K562 (cell line): ENCODE results near the gene IMMP2L. TPM values are rescaled to one million over a fixed set of nuclear protein-coding genes. Genes with fewer than 3 reads are reported as not detected.

Experiments
- ATAC-seq: fragments of 200-7000 bp; cut with Tn5 transposase; 3 replicates; pipeline ENCODE4 v1.9.1; 2020; ENCODE audit warnings: moderate library complexity
- BruUV-seq: library from RNA; stranded (reverse); fragments of 400-500 nt; replicated peaks from 2 replicates; lab custom pipeline; 2021; lab: Mats Ljungman, UMichigan
- CTCF ChIA-PET: fragments of 300-600 bp; formaldehyde crosslinking; extraction: SDS; loops from one replicate; lab custom pipeline; 2021; ENCODE audit warnings: low intra/inter-chr PET ratio; lab: Yijun Ruan, JAX
- POLR2A ChIA-PET: fragments of 300-600, 350-650 bp; sonication (Branson Sonifier 250); formaldehyde crosslinking; extraction: SDS; loops from one replicate; lab custom pipeline; 2021; ENCODE audit warnings: antibody characterized with exemption, inconsistent platforms; lab: Yijun Ruan, JAX
- DNase-seq, 4 experiments: peaks; one replicate each; pipeline versions ENCODE4 v3.0.0 to v3.0.0-alpha.2; 2011 to 2018; ENCODE audit warnings: low spot score in 3 of 4, mixed read lengths in 3 of 4; ENCODE audit errors: extremely low read depth in 1 of 4
- FAIRE-seq: peaks from 2 replicates; lab custom pipeline; 2011; peaks lifted over from hg19 to GRCh38; lab: Jason Lieb, UNC
- H2AFZ ChIP-seq: 2 replicates; pipeline ENCODE4 v1.6.0; 2011; ENCODE audit warnings: low read depth, low read length, control low read depth, inconsistent platforms
- H3K27ac ChIP-seq: fragments of 200-600 bp; 3 replicates; pipeline ENCODE4 v1.8.0; 2011; ENCODE audit warnings: low read depth, mild to moderate bottlenecking, control low read depth, inconsistent platforms, low read length, moderate library complexity, mixed read lengths; ENCODE audit errors: extremely low read depth
- H3K27me3 ChIP-seq, 2 experiments: fragments of 300-600 bp in 1 of 2; 2 replicates in 1 of 2; 3 replicates in 1 of 2; pipeline versions ENCODE4 v1.6.0 to v1.8.0; 2011; ENCODE audit warnings: inconsistent platforms in 2 of 2, low read length in 2 of 2, mild to moderate bottlenecking in 1 of 2, mixed read lengths in 1 of 2, moderate library complexity in 1 of 2; ENCODE audit not compliant: control insufficient read depth in 2 of 2, insufficient read depth in 2 of 2
- H3K36me3 ChIP-seq: fragments of 300-600 bp; 3 replicates; pipeline ENCODE4 v1.8.0; 2011; ENCODE audit warnings: mild to moderate bottlenecking, low read length, inconsistent platforms; ENCODE audit not compliant: control insufficient read depth, insufficient read depth
- H3K4me1 ChIP-seq, 2 experiments: fragments of 200-600 bp in 1 of 2; replicated peaks in 1 of 2; 2 replicates in 1 of 2; 3 replicates in 1 of 2; pipeline versions ENCODE4 v1.5.1 to v1.8.0; 2011; ENCODE audit warnings: inconsistent platforms in 2 of 2, low read length in 2 of 2, mild to moderate bottlenecking in 1 of 2, mixed read lengths in 1 of 2, moderate library complexity in 1 of 2; ENCODE audit not compliant: control insufficient read depth in 2 of 2, insufficient read depth in 2 of 2
- H3K4me2 ChIP-seq: 2 replicates; pipeline ENCODE4 v1.6.1; 2011; ENCODE audit warnings: low read length, control low read depth, inconsistent platforms, mixed read lengths; ENCODE audit not compliant: insufficient read depth
- H3K4me3 ChIP-seq: fragments of 200-600 bp; sonication (generic), shearing (Covaris generic); 2 replicates; pipeline ENCODE4 v1.5.1; 2016; ENCODE audit warnings: control low read depth, inconsistent platforms
- H3K79me2 ChIP-seq: fragments of 200-600 bp; 3 replicates; pipeline ENCODE4 v1.8.0; 2011; ENCODE audit warnings: low read length, inconsistent platforms; ENCODE audit not compliant: control insufficient read depth, insufficient read depth
- H3K9ac ChIP-seq, 2 experiments: 2 replicates each; pipeline versions ENCODE4 v1.6.0 to v1.6.1; 2011; ENCODE audit warnings: low read depth in 2 of 2, low read length in 2 of 2, control low read depth in 1 of 2, inconsistent platforms in 1 of 2, mild to moderate bottlenecking in 1 of 2, mixed read lengths in 1 of 2; ENCODE audit not compliant: insufficient read depth in 1 of 2
- H3K9me1 ChIP-seq: one replicate; pipeline ENCODE4 v1.6.0; 2011; ENCODE audit warnings: inconsistent platforms, mild to moderate bottlenecking, low read length, moderate library complexity; ENCODE audit not compliant: control insufficient read depth, insufficient read depth
- H3K9me3 ChIP-seq: replicated peaks from 2 replicates; pipeline ENCODE4 v1.5.1; 2011; ENCODE audit warnings: low read depth, low read length, inconsistent platforms; ENCODE audit not compliant: control insufficient read depth, insufficient read depth
- H4K20me1 ChIP-seq: replicated peaks from 2 replicates; pipeline ENCODE4 v1.6.1; 2011; ENCODE audit warnings: low read length, inconsistent platforms, mixed read lengths; ENCODE audit not compliant: control insufficient read depth, insufficient read depth
- BRD9 ChIP-seq: fragments of 450-650 bp; IDR thresholded peaks from 2 replicates; pipeline ENCODE4 v1.6.1; 2018; ENCODE audit warnings: low read depth; ENCODE audit not compliant: partially characterized antibody
- DEAF1 ChIP-seq: fragments of 450-650 bp; formaldehyde crosslinking; IDR thresholded peaks from 2 replicates; pipeline ENCODE4 v1.4.0; 2020; ENCODE audit warnings: mild to moderate bottlenecking, moderate library complexity
- FIP1L1 ChIP-seq: fragments of 200-400 bp; formaldehyde crosslinking; IDR thresholded peaks from 2 replicates; pipeline ENCODE4 v1.6.1; 2018; ENCODE audit warnings: mild to moderate bottlenecking, low read depth, low read length; ENCODE audit not compliant: poor library complexity, severe bottlenecking
- L3MBTL2 ChIP-seq: fragments of 450-650 bp; IDR thresholded peaks from 2 replicates; pipeline ENCODE4 v1.6.1; 2016; ENCODE audit warnings: mild to moderate bottlenecking, moderate library complexity
- MEIS2 ChIP-seq: fragments of 450-650 bp; IDR thresholded peaks from 2 replicates; pipeline ENCODE4 v1.6.1; 2014; ENCODE audit warnings: mild to moderate bottlenecking; ENCODE audit not compliant: partially characterized antibody
- MYC ChIP-seq, 2 experiments: fragments of 250-450 bp in 1 of 2; sonication (Bioruptor Pico) in 1 of 2; IDR thresholded peaks; 2 replicates each; pipeline versions ENCODE4 v1.5.1 to v1.6.1; 2012 to 2021; ENCODE audit warnings: low read depth in 2 of 2, borderline replicate concordance in 1 of 2, improper control_type of control experiment in 1 of 2, low read length in 1 of 2, mild to moderate bottlenecking in 1 of 2, moderate library complexity in 1 of 2
- NFYB ChIP-seq: IDR thresholded peaks from 2 replicates; pipeline ENCODE4 v1.6.1; 2011; ENCODE audit warnings: mild to moderate bottlenecking, moderate library complexity; ENCODE audit not compliant: insufficient read length; ENCODE audit errors: extremely low read depth
- POLR2A ChIP-seq: fragments of 450-650 bp; conservative IDR thresholded peaks from 2 replicates; pipeline ENCODE4 v1.6.1; 2016
- RBM22 ChIP-seq: fragments of 200-400 bp; formaldehyde crosslinking; IDR thresholded peaks from 2 replicates; pipeline ENCODE4 v1.6.1; 2018; ENCODE audit warnings: low read length, low read depth; ENCODE audit not compliant: poor library complexity, severe bottlenecking
- RBM39 ChIP-seq: fragments of 200-400 bp; formaldehyde crosslinking; optimal IDR thresholded peaks from 2 replicates; pipeline ENCODE3; 2018; ENCODE audit warnings: low read depth, low read length
- XRCC5 ChIP-seq: fragments of 200-400 bp; formaldehyde crosslinking; IDR thresholded peaks from 2 replicates; pipeline ENCODE4 v1.6.1; 2017; ENCODE audit warnings: low read depth, mild to moderate bottlenecking, low read length
- ZNF124 ChIP-seq: sonication (generic); formaldehyde crosslinking; IDR thresholded peaks from 2 replicates; pipeline ENCODE4 v1.8.1; 2022; ENCODE audit warnings: missing genetic modification reagents
- ZNF274 ChIP-seq: IDR thresholded peaks from 2 replicates; pipeline ENCODE4 v1.6.1; 2011; ENCODE audit warnings: low read depth, mild to moderate bottlenecking, low read length, moderate library complexity, borderline replicate concordance
- WGBS: fragments of 100-300 bp; shearing (Covaris generic); methylation state at CpG from one replicate; pipeline ENCODE4 v1.1.6; 2016; ENCODE audit warnings: low coverage, mixed read lengths; ENCODE audit not compliant: insufficient coverage; ENCODE audit errors: missing lambda C conversion rate; 5-methylcytosine and 5-hydroxymethylcytosine counted together
- in situ Hi-C: fragments of 300-500 bp; cut with MboI; formaldehyde crosslinking; loops from 4 replicates; pipeline ENCODE4 v1.15.0; 2018; ENCODE audit warnings: inconsistent platforms, mixed read lengths
- intact Hi-C: fragments of 100-400 bp; cut with micrococcal nuclease; formaldehyde crosslinking; loops from 2 replicates; pipeline ENCODE4 v1.14.2; 2022
- polyA plus RNA-seq, 8 experiments: library from polyadenylated mRNA; depleted of rRNA in 4 of 8; stranded (reverse) in 5 of 8; unstranded in 3 of 8; fragments of >200 nt; fragmentation: Nextera tagmentation in 2 of 8; fragmentation: Illumina TruSeq in 1 of 8; extraction: Ambion mirVana in 2 of 8; extraction: Trizol in 1 of 8; gene quantifications; 2 replicates each; pipeline versions ENCODE4 v1.2.1 to v1.2.3, GENCODE V29; 2011 to 2014; ENCODE audit warnings: inconsistent platforms in 1 of 8, missing spikeins in 1 of 8
- total RNA-seq, 7 experiments: library from RNA; depleted of rRNA in 6 of 7; stranded (reverse); fragments of >200 nt in 6 of 7; fragmentation: Illumina TruSeq in 2 of 7; extraction: Trizol in 2 of 7; gene quantifications; 2 replicates each; pipeline versions ENCODE4 v1.2.1 to v1.2.3, GENCODE V29; 2011 to 2021; ENCODE audit warnings: low replicate concordance in 1 of 7
- TF ChIP-seq, protein P1 (sequence below): sonication (generic); formaldehyde crosslinking; IDR thresholded peaks from 2 replicates; pipeline ENCODE4 v1.8.1; 2022; ENCODE audit warnings: missing genetic modification reagents
- TF ChIP-seq, protein P2 (sequence below), 2 experiments: fragments of 250-450 bp in 1 of 2; fragments of 450-650 bp in 1 of 2; sonication (Bioruptor Pico) in 1 of 2; IDR thresholded peaks; 2 replicates each; pipeline versions ENCODE4 v1.6.1 to v1.8.0; 2016 to 2021; ENCODE audit warnings: mild to moderate bottlenecking in 2 of 2, moderate library complexity in 2 of 2, missing compliant biosample characterization in 1 of 2, missing genetic modification characterization in 1 of 2

The IMMP2L gene
- total and polyA plus RNA-seq, 9 of the 15 experiments (the other 6 are each of a cell fraction or from before 2014, with no cell fraction given) = 29.7 to 116 (median 53.0) TPM

GRCh38 chr7:111290982-111291381 is 271.3 kb downstream of the IMMP2L start:
- intact Hi-C loops = no loop called here
- H3K4me1 ChIP-seq = peaks cover 0 to 4% of the 10 kb centered on the region in 2 experiments; a peak in 3 of 5 replicates
- H3K9ac ChIP-seq = no peak overlapping the region
- in situ Hi-C loops = no loop called here
- no peak overlapping the region for H3K27ac ChIP-seq
- peaks cover 16% of the 10 kb centered on the region; the same call in 2 of the 3 replicates for H3K79me2 ChIP-seq
- H3K4me3 ChIP-seq = no peak overlapping the region
- BruUV-seq = no TSS peak
- DNase-seq = no peak
- TF ChIP-seq BRD9 (no peak), ZNF274 (no peak), DEAF1 (CRISPR knock-in tag) (no peak), RBM22 (no peak), L3MBTL2 (no peak), POLR2A (no peak), MYC (IDR thresholded peaks at IDR 0.05; ENCODE audit: low read depth, low read length) (no peak), MYC (CRISPR knock-in tag; IDR thresholded peaks at IDR 0.05; ENCODE audit: borderline replicate concordance, low read depth) (no peak), FIP1L1 (no peak), XRCC5 (no peak), NFYB (no peak), ZNF124 (CRISPR knock-in tag) (no peak), MEIS2 (no peak), RBM39 (no peak)
- TF ChIP-seq, protein P1, sequence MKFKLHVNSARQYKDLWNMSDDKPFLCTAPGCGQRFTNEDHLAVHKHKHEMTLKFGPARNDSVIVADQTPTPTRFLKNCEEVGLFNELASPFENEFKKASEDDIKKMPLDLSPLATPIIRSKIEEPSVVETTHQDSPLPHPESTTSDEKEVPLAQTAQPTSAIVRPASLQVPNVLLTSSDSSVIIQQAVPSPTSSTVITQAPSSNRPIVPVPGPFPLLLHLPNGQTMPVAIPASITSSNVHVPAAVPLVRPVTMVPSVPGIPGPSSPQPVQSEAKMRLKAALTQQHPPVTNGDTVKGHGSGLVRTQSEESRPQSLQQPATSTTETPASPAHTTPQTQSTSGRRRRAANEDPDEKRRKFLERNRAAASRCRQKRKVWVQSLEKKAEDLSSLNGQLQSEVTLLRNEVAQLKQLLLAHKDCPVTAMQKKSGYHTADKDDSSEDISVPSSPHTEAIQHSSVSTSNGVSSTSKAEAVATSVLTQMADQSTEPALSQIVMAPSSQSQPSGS (CRISPR knock-in tag) = no peak
- TF ChIP-seq, protein P2, sequence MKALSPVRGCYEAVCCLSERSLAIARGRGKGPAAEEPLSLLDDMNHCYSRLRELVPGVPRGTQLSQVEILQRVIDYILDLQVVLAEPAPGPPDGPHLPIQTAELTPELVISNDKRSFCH (CRISPR knock-in tag; IDR thresholded peaks at IDR 0.05) = no peak
- TF ChIP-seq, protein P2 (tag; IDR thresholded peaks at IDR 0.05) = no peak
- TF ChIP-seq, all 486 proteins: peak for 0
- Histone ChIP-seq H3K36me3 (no peaks in the 10 kb centered on the region), H3K9me1 (no peaks in the 10 kb centered on the region), H3K27me3 (no peaks in the 10 kb centered on the region), H3K9me3 (no peaks in the 10 kb centered on the region), H4K20me1 (no peaks in the 10 kb centered on the region), H2AFZ (no peak overlapping the region), H3K4me2 (no peak overlapping the region)
- ChIA-PET POLR2A (interaction anchor here (0.6 kb wide), 1 partner anchor 1253 kb away, joined by 3 read pairs; no protein-coding TSS in a partner anchor), CTCF (no interaction called here)
- FAIRE-seq (no peak), ATAC-seq (0 out of 3 replicates have a peak, but pooled peaks have one; percentile 40)
- WGBS = 94% methylated on average over 1 of the region's 1 CpG
